IPS-11a (cell line): Measurements from ENCODE around the gene DAAM1.

ENCODE experiments used
- H3K4me3 ChIP-seq: one replicate; pipeline ENCODE4 v1.5.1; 2013; ENCODE audit warnings: low read depth, low read length, control low read depth

DAAM1 gene

DNA sequence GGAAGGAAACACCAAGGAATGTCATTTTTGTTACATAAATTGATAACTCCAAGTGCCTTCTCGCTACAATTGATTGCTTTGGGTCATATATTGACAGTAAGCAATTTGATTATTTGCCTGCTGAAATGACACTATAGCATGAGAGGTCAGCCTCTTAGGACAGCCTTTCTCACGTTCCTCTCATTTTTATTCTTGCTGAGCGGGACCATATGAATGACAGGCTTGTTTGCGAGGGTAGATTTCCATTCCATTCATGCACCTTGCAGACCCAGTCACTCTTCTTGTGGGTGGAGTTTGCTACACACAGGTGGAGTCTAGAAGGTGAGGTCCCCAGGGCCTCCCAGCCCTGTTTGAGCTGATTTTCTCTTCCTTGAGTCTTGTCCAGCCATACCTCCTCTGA lies 27.3 kb downstream of the DAAM1 start:
- H3K4me3 ChIP-seq = no peak overlapping the region

DNA sequence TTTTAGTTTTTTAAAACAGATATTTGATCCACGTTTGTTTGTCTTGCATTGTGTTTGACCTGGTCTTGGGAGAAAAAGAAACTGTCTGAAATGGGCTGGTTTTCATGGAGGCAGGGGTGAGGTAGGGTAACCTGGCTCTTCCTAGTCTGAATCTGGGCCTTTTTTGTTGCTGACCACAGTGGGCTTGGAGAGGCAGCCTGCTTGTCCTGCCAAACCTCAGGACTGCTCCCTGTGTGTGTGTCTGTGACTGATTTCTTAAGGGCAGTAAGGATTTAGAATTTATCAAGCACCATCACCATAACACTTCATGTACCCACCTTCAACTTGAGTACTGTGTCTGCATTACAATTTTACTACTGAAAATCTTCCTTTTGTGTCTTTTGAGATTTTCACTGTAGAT lies 28.5 kb downstream of the DAAM1 start:
- H3K4me3 ChIP-seq = no peak overlapping the region

DNA sequence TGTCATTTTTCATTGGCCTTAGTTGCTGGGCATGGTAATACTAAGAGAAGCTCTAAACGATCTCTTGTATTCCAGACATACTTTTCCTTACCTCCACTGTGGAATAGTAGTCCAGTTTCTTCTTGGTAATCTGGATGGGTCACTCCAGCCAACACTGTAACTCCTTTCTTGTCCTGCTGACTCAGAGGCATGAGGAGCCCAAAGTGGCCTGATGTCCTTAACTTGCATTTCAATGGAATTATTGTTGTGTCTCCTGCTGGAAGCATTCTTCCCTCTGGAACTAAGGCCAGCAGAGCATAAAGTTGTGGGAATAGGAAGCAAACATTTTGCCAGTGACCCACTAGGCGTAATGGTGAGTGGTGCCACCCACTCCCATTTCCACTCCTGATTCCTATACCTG lies 33.1 kb downstream of the DAAM1 start:
- no peak overlapping the region for H3K4me3 ChIP-seq

DNA sequence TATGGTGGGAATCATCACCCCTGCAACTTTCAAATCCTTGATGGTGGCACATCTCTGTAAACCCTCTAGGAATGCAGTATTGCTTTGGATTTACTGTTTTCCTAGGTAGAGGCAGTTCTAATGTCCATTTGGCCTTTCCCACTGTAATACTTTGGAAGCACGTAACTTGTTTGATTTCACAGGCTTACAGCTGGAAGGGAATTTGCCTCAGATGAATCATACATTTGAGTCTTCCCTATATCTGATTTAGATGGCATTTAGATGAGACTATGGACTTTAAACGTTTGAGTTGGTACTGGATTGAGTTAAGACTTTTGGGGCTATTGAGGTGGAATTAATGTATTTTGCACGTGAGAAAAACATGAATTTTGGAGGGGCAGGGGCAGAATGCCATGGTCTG lies 35.9 kb downstream of the DAAM1 start:
- no peak overlapping the region for H3K4me3 ChIP-seq

DNA sequence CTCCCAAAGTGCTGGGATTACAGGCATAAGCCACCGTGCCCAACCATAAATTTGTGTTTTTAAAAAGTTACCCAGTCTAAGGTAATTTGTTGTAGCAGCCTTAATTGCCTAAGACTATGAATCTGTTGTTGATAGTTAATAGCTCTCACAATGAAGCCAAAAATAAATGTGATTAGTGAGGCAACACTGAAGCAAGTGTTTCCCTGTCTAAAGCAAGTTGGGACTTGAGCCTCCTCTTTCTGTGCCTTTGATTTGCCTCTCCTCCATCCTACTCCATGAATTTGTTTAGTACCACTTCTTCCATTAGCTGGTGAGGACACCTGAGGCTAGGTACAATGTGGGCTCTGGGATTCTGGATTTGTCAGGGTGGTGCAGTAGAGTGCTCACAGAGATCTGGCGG lies 36.8 kb downstream of the DAAM1 start:
- H3K4me3 ChIP-seq = no peak overlapping the region

DNA sequence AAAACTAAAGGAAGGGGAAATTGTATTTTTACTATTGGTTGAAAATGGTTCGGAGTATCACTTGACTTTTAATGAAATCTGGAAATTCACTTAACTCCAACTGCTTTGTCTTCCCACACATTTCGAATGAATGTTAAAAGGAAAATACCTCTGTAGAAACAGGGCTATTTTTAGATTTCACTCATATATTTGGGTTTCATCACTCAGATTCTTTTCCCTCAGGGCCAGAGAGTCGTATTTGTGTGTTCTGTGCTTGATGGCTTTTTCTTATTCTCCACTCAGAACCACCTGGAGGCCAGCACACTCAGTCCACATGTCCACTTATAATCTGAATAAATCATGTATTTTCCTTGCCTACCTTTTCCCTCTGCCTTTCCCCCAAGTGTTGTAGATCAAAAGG lies 40.0 kb downstream of the DAAM1 start:
- H3K4me3 ChIP-seq = no peak overlapping the region

DNA sequence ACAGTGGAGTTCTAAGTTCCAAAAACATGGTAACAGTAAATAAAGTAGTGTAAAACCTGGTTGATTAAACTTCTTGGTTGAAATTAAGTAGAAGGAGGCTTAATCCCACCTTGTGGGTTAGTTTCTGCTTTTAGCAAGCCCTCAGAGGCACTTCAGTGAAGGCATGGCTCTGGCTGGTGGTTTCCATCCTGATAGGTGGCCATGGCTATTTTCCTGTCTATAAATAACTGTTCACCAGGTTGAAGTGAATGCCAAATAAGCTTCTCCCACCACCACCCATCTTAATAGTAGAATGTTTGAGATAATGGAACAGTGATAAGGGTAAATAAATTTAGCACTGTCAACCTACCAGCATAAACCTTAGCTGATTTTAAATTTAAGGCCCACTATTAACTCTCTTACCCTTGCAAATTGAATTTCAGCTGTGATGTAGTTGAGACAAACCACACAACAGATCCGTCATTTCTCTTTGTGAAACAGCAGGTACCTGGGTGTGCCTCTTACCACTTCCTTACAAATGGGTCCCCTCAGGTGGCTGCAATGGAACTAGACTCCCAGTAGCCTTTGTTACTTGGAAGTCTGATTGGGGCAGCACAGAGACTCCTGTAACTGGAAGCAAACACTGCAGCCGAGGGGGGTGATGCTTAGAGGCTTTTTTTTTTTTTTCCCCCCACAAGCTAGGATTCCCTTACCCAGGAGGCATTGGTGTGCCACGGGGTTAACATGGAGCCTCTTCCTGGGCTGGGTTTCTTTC lies 41.4 kb downstream of the DAAM1 start:
- no peak overlapping the region for H3K4me3 ChIP-seq

DNA sequence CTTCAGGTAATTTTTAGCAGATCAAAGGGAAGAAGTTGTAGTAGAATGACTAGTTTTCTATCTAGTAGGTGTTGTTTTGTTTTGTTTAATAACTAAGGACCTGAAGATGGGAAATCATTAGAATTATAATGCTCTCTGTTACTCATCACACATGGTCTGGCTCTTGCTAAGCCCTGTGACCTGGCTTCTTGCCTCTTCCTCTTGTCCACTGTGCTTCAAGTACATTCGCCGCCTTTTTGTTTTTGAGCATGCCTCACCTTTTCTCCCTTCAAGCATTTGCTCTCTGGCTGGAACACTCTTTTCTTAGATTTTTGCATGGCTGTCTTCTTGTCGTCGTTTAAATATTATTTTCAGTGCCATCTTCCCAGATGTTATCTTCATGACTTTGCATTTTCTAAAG lies 47.7 kb downstream of the DAAM1 start:
- no peak overlapping the region for H3K4me3 ChIP-seq

DNA sequence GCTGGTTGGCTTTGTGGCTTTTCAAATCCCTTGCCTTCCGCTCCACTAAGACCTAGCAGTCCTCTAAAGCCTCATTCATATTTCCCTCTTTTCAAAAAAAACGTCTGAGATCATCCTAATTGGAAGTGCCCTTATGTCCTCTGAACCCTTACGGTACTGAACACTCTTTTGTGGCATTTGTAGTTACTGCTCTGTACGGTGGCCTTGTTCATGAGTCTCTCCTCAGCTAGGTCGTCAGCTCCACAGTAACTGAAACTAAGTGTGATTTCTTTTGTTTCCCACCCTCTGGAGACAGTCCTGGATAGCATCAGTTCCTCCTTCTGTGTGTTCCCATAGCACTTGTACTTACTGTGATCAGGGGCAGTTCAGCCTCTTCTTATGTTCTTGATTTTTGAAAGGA lies 49.7 kb downstream of the DAAM1 start:
- no peak overlapping the region for H3K4me3 ChIP-seq

DNA sequence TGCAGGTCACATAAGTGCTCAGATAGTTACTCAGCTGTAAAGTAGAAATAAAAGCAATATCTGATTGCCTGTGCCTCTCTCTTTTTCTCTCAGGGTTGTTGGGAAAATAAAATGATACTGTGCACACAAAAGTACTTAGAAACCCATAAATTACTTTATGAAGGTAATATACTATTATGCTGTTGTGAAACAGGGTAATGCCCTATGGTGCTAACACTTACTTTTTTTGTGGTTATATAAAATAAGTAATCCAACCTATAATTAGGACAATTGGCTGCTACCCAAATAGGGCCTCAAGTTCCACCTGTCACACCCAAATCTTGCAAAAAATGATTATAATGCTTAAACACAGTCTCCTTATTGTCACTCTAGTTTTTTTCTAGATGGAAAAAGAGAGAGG lies 50.6 kb downstream of the DAAM1 start:
- no peak overlapping the region for H3K4me3 ChIP-seq

DNA sequence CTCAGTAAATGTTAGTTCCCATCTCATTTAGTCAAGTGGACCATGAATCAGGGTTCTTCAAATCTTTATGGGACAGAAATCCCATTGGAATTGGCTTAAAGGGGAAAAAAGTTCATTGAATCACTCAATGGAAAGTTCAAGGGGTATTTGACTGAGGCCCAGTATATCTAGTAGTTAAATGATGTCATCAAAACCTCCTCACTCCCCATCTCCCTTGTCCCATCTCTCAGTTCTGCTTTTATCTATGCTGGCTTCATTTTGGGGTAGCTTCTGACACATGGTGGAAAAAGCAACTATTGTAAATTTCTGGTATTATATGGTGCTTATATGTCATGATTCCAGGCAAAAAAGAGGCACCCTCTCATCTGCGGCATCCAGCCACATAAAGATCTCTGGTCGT lies 51.9 kb downstream of the DAAM1 start:
- no peak overlapping the region for H3K4me3 ChIP-seq

DNA sequence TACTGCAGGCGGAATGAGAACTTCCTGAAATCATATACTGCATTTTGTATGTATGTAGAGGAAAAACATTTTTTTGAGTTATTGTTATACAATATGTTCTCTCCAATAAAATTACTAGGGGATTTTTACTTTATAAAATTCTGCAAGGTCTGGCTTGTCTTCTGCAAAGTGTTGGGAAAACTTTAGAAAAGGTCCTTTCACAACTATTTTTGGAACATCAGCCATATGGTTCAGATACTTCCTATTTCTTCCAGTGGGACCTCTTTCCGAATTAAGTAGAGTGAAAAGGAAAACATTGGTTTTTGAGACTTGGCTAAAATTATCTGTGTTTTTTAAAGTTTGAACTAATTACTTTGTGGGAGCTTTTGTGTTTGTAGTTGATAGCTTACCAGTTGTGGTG lies 52.7 kb downstream of the DAAM1 start:
- no peak overlapping the region for H3K4me3 ChIP-seq

DNA sequence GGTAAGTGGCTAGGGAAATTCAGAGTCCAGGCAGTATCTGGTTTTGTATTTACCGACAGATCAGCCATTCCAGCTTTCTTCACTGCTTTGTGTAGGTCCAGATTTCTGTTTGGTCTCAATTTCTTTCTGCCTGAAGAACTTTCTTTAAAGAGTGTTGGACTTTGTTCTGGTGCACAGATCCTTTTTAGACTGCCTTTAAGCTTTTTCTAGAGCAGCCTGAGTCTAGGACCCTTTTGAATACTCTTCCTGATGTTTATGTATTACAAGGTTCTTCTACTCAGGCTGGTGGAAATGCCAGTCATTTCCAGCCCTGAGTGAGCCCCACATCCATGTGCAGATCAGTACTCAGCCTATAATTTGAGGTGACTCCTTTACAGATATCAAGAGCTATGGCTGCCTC lies 54.7 kb downstream of the DAAM1 start:
- no peak overlapping the region for H3K4me3 ChIP-seq

DNA sequence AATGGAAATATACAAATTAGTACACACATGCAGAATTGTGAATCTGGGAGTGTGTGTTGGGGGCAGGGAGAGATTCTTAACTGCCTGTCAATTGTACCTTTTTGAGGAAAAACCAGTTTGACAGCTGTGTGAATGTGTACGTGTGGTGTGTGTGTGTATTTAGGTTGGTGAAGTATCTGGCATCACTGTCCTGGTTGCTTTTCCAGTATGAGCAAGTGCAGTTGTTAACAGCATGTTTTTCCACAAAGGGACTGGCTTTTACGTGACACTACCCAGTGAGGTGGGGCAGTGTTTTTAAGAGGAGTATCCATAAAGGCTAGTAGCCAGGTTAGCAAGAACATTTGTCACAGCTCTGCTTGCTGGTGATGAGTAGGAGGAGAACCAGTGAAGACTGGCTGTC lies 56.1 kb downstream of the DAAM1 start:
- H3K4me3 ChIP-seq = no peak overlapping the region

DNA sequence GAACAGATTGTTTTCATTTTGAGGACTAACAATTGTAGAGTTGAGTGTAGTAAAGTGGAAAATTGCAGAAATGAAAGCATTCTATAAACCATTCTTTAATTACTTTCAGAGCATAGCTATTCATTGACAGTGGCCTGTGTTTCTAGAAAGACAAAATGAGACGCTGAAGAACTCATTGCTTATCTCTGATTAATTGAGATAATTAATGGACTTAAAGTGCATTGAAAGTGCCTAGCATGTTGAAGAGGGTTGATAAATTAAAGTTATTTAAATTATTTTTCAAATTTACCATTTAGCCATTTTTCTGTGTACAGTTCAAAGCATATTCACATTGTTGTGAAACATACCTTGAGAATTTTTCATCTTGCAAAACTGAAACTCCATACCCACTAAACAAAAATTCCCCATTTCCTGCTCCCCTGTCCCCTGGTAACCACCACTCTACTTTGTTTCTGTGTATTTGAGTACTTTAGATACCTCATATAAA lies 57.4 kb downstream of the DAAM1 start:
- no peak overlapping the region for H3K4me3 ChIP-seq

DNA sequence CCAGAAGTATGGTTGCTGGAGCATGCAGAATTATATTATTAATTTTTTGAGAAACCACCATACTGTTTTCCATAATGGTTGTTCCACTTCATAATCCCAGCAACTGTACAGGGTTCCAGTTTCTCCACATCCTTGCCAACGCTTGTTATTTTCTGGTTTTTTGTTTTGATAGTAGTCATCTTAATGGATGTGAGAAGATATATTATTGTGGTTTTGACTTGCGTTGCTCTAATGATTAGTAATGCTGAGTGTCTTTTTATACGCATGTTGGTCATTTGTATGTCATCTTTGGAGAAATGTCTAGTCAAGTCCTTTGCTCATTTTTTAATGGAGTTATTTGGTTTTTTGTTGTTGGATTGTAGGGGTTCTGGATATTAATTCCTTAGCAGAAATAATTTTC lies 58.1 kb downstream of the DAAM1 start:
- no peak overlapping the region for H3K4me3 ChIP-seq

DNA sequence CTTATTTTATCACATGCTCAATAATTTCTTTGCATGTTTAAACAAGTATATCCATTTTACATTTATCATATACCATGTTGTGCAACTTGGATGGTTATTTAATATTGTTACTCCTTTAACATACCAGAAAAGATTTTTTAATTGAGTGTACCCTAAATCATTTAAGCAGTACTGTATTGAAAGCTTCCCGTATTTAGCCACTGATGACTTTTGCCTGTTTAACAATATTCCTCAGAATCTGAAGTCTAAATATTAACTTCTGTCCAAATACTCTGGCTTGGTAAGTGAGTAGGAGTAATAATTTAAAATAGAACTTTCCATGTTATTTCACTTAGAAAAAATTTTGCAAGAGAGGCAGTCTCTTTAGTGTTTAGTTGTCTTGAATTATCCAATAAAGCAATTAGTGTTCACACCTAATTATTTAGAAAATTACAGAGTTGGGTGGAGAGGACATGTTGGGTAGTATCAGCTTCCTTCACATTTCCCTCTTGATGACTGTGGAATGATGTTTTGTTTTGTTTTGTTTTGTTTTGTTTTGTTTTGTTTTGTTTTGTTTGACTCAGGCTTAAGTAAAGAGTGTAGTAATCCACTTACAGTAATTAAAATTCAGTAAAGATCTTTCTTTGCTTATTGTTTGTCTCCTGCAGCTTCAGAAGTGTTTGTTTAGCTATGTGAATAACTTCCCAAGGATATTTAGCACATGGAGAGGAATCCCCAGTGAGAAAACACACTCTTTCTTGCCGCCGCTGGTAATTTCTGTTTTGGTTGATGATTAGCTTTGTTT lies 59.5 kb downstream of the DAAM1 start:
- no peak overlapping the region for H3K4me3 ChIP-seq

DNA sequence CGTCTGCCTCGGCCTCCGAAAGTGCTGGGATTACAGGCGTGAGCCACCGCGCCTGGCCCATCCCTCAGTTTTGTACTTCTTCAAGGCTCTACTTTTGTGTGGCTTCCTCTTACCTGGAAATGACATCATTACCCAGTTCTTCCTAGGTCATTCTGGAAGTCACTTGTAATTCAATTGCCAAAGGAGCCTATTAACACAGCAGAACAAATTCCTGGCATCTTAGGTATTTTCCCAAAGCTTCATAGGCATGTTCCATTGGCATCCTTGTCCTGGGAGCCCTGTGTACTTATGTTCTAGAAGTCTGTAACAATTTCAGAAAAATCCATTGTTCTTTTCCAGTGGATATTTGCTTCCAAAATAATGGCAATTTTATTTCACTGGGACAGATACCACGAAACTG lies 60.6 kb downstream of the DAAM1 start:
- no peak overlapping the region for H3K4me3 ChIP-seq

DNA sequence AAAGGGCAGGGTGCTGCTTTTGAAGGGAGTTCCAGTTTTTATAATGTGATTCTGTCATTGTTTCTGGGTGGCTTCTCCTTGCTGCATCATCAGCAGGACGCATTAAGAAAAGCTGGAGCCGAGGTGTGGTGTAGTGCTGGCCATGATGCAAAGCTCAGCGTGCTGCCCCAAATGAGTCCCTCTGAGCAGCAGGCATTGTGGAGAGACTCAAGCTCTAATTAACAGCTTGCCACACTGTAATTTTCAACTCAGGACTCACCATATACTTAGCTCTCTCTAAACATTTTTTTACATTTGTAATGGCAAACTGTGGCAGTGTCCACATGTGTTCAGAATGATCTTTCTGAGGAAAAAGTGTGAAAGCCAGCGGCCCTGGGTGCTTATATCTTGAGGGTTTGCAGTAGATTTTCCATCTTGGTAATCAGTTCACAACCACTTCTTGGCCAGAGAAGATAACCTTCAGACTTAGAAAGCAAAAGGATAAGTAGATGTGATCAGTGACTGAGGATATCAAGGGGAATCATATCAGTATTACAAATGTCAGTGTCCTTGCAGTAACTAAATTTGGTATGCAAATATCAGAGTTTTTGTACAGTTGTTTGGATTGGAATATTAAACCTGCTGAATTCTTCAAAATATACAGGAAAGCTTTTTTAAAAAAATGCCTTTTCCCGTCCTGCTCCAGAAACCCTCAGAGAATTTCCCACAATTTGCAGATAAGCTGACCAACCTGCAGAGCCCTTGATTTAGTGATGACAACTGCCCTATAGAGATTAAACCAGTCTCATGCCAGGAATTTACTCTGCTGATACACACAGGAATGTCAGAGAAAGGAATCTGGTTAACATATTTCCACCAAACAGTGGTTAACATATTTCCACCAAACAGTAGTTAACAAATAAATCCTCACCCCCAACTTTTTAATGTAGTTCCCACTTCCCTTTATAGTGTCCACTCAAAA lies 63.6 kb downstream of the DAAM1 start:
- H3K4me3 ChIP-seq = no peak overlapping the region

DNA sequence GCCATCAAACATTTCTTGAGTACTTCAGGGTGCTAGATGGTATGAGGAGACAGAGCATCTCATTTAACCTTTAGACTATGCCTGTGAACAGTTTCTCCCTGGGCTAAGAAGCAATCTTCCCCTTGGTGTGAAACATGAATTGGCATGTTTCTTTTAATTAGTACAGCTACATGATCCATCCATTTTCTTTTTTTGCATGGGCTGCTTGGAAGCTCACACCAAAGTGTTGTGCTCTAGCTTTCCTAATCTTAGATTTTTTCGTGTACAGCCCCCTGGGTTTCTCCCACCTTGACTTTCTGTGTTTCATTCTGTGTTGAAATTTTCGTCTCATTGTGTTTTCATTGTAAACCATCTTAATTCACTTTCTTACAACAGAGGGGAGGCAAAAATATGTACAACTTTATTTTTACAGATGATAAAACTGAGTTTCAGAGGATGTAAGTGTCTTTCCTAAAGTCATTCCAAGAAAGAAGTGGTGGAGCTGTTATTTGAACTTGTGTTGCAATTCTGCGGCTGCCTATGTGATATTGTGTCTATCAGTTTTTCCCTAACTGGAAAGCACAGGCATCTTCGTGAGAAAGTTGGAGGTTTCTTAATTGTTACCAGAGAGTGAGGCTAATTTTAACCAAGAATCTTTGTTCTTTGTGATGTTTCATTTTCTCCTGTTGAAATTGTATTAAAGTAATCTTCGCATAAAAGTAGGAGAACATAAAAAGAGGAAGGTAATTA lies 64.5 kb downstream of the DAAM1 start:
- no peak overlapping the region for H3K4me3 ChIP-seq

DNA sequence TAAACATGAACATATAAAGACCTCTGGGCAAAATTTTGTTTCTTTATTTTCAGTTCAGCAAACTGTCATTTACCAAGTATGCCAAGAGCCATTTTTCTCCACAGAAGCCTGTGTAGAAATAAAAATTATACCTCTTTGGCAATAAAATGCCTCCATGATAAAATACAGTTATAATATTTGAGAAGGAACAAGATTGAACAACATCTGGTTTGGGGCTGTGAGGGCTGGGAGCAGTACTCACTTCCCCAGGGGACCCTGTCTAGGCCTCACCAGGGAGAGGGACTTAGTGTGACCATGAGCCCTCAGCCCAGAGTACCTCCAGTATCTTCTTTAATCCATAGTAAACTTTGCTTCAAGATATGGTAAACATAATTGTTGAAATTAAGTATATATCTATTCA lies 65.1 kb downstream of the DAAM1 start:
- H3K4me3 ChIP-seq = no peak overlapping the region
